Panc1 (cell line): Measurements from ENCODE around the gene SEMA3B.

Source experiments
- POLR2AphosphoS5 ChIP-seq: IDR thresholded peaks from 2 replicates; pipeline ENCODE4 v1.6.1; 2012; ENCODE audit warnings: mild to moderate bottlenecking, low read depth, low read length, moderate library complexity
- SIN3A ChIP-seq: IDR thresholded peaks from 2 replicates; pipeline ENCODE4 v1.6.1; 2012; ENCODE audit warnings: low read depth, mild to moderate bottlenecking, low read length, moderate library complexity, borderline replicate concordance; ENCODE audit not compliant: insufficient read depth
- TCF7L2 ChIP-seq: IDR thresholded peaks from 2 replicates; pipeline ENCODE4 v1.6.1; 2011; ENCODE audit warnings: mild to moderate bottlenecking, low read depth, low read length, inconsistent platforms
- TF ChIP-seq, protein P1 (sequence below): fragments of 450-650 bp; IDR thresholded peaks from 2 replicates; pipeline ENCODE4 v1.5.1; 2017; ENCODE audit warnings: mild to moderate bottlenecking
- TF ChIP-seq, protein P2 (sequence below), 2 experiments: IDR thresholded peaks; 2 replicates each; pipeline ENCODE4 v1.6.1; 2011 to 2012; ENCODE audit warnings: low read depth in 2 of 2, control low read depth in 1 of 2, low read length in 1 of 2, mild to moderate bottlenecking in 1 of 2, moderate library complexity in 1 of 2; ENCODE audit not compliant: insufficient read depth in 1 of 2

DNA sequence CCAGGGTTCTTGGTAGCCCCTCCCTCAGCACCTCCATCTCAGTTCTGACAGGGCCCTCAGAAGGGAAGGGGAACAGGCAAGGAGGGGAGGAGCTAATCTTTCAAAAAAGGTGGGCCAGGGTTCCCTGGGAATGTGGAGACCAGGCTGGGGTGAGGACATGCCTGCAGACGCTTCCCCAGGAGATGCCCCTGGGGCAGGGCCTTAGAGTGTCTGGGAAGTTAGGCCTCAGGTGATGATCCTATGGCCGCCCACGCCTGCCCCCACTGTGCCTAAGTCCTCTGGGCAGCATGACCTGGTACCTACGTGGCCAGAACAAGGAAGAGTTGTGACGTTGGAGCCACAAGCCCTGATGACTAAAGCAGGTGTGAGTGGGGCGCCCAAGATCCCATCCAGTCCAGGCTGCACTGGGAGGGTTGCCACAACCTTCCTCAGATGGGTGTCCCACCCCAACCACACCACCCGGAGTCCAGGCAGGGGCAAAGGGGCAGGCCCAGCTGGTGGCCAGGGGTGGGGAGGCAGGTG lies 3.9 kb upstream of the SEMA3B start:
- TF ChIP-seq, protein P1, sequence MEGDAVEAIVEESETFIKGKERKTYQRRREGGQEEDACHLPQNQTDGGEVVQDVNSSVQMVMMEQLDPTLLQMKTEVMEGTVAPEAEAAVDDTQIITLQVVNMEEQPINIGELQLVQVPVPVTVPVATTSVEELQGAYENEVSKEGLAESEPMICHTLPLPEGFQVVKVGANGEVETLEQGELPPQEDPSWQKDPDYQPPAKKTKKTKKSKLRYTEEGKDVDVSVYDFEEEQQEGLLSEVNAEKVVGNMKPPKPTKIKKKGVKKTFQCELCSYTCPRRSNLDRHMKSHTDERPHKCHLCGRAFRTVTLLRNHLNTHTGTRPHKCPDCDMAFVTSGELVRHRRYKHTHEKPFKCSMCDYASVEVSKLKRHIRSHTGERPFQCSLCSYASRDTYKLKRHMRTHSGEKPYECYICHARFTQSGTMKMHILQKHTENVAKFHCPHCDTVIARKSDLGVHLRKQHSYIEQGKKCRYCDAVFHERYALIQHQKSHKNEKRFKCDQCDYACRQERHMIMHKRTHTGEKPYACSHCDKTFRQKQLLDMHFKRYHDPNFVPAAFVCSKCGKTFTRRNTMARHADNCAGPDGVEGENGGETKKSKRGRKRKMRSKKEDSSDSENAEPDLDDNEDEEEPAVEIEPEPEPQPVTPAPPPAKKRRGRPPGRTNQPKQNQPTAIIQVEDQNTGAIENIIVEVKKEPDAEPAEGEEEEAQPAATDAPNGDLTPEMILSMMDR = no peak
- TF ChIP-seq POLR2AphosphoS5 (no peak), SIN3A (no peak), TCF7L2 (no peak)
- TF ChIP-seq, protein P2, sequence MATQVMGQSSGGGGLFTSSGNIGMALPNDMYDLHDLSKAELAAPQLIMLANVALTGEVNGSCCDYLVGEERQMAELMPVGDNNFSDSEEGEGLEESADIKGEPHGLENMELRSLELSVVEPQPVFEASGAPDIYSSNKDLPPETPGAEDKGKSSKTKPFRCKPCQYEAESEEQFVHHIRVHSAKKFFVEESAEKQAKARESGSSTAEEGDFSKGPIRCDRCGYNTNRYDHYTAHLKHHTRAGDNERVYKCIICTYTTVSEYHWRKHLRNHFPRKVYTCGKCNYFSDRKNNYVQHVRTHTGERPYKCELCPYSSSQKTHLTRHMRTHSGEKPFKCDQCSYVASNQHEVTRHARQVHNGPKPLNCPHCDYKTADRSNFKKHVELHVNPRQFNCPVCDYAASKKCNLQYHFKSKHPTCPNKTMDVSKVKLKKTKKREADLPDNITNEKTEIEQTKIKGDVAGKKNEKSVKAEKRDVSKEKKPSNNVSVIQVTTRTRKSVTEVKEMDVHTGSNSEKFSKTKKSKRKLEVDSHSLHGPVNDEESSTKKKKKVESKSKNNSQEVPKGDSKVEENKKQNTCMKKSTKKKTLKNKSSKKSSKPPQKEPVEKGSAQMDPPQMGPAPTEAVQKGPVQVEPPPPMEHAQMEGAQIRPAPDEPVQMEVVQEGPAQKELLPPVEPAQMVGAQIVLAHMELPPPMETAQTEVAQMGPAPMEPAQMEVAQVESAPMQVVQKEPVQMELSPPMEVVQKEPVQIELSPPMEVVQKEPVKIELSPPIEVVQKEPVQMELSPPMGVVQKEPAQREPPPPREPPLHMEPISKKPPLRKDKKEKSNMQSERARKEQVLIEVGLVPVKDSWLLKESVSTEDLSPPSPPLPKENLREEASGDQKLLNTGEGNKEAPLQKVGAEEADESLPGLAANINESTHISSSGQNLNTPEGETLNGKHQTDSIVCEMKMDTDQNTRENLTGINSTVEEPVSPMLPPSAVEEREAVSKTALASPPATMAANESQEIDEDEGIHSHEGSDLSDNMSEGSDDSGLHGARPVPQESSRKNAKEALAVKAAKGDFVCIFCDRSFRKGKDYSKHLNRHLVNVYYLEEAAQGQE (IDR thresholded peaks at IDR 0.05; ENCODE audit: insufficient read depth in 1 of 2, low read depth in 2 of 2, low read length in 1 of 2) = no peak
